ENCODE data around the gene TATDN2.

- TF ChIP-seq CTCF (conservative IDR thresholded peaks at IDR 0.05; ENCODE audit: low read length) (no peak), EZH2phosphoT487 (IDR thresholded peaks at IDR 0.05; ENCODE audit: borderline replicate concordance) (no peak)
Observed at GRCh38 chr3:10312391-10312790, 64.1 kb downstream of the TATDN2 start.

Measured in Loucy (cell line).